ENCODE data around the gene UNC13B. TPM values are rescaled to one million over a fixed set of nuclear protein-coding genes. Genes with fewer than 3 reads are reported as not detected.

Gene UNC13B
- total and polyA plus RNA-seq, 2 of the 13 experiments (the other 11 are each of a cell fraction or from before 2014, with no cell fraction given), result 14.0 to 18.3 TPM

GRCh38 chr9:35423499-35423898 lies 261.7 kb downstream of the UNC13B start (continued):
- TF ChIP-seq MAFK (conservative IDR thresholded peaks at IDR 0.05 in 1 of 2, IDR thresholded peaks at IDR 0.05 in 1 of 2; ENCODE audit: low read length in 2 of 2), result peak in 1 of 2 experiments; percentile 4; a peak in 1 of 4 replicates
- no peak for TF ChIP-seq ELK4 (CRISPR knock-in tag; IDR thresholded peaks at IDR 0.05; ENCODE audit: borderline replicate concordance)
- TF ChIP-seq ZFX (CRISPR knock-in tag; IDR thresholded peaks at IDR 0.05; ENCODE audit: low read depth), result 0 out of 2 replicates have a peak, but pooled peaks have one; percentile 18
- TF ChIP-seq ZKSCAN8 (CRISPR knock-in tag; IDR thresholded peaks at IDR 0.05; ENCODE audit: borderline replicate concordance), result peak; percentile 71; the same call in 1 of the 2 replicates
- TF ChIP-seq ZNF546 (CRISPR knock-in tag; conservative IDR thresholded peaks at IDR 0.05), result no peak
- TF ChIP-seq SRF (IDR thresholded peaks at IDR 0.05; ENCODE audit: low read depth, low read length), result no peak
- TF ChIP-seq ZNF225 (CRISPR knock-in tag; IDR thresholded peaks at IDR 0.05), result no peak
- peak; percentile 40; the same call in 1 of the 2 replicates for TF ChIP-seq ELF3 (CRISPR knock-in tag; IDR thresholded peaks at IDR 0.05)
- peak; percentile 34; the same call in 1 of the 2 replicates for TF ChIP-seq NFE2L2 (IDR thresholded peaks at IDR 0.05; ENCODE audit: low read length)
- TF ChIP-seq MIER3 (CRISPR knock-in tag; IDR thresholded peaks at IDR 0.05; ENCODE audit: borderline replicate concordance), result 0 out of 2 replicates have a peak, but pooled peaks have one; percentile 22
- peak; percentile 65; the same call in 1 of the 2 replicates for TF ChIP-seq JUNB (CRISPR knock-in tag; IDR thresholded peaks at IDR 0.05; ENCODE audit: borderline replicate concordance)
- peak; percentile 38 for TF ChIP-seq ASH2L (IDR thresholded peaks at IDR 0.05; ENCODE audit: insufficient read length, low read depth, low read length)
- TF ChIP-seq IRF2 (CRISPR knock-in tag; IDR thresholded peaks at IDR 0.05), result peak; percentile 43; the same call in 1 of the 2 replicates
- peak; percentile 33 to 36; a peak in 2 of 4 replicates for TF ChIP-seq POLR2A (IDR thresholded peaks at IDR 0.05; ENCODE audit: insufficient read depth in 1 of 2, low read depth in 2 of 2, low read length in 2 of 2)
- TF ChIP-seq ARID2 (CRISPR knock-in tag; IDR thresholded peaks at IDR 0.05; ENCODE audit: borderline replicate concordance), result no peak
- no peak for TF ChIP-seq SNAPC2 (CRISPR knock-in tag; IDR thresholded peaks at IDR 0.05)
- TF ChIP-seq ARHGAP35 (CRISPR knock-in tag; IDR thresholded peaks at IDR 0.05; ENCODE audit: borderline replicate concordance), result no peak
- TF ChIP-seq NCOA2 (CRISPR knock-in tag; IDR thresholded peaks at IDR 0.05), result peak; percentile 80
- TF ChIP-seq GABPB1 (CRISPR knock-in tag; IDR thresholded peaks at IDR 0.05), result no peak
- no peak for TF ChIP-seq SMAD1 (CRISPR knock-in tag; IDR thresholded peaks at IDR 0.05; ENCODE audit: borderline replicate concordance, low read depth)
- 0 out of 2 replicates have a peak, but pooled peaks have one; percentile 16 for TF ChIP-seq ZNF335 (CRISPR knock-in tag; IDR thresholded peaks at IDR 0.05)
- no peak for TF ChIP-seq SOX13 (IDR thresholded peaks at IDR 0.05)
- peak in 1 of 2 experiments; percentile 73; a peak in 2 of 4 replicates for TF ChIP-seq SOX13 (CRISPR knock-in tag; conservative IDR thresholded peaks at IDR 0.05 in 1 of 2, IDR thresholded peaks at IDR 0.05 in 1 of 2)
- TF ChIP-seq MAFF (IDR thresholded peaks at IDR 0.05; ENCODE audit: low read depth, low read length), result peak; percentile 51
- TF ChIP-seq BRD4 (CRISPR knock-in tag; IDR thresholded peaks at IDR 0.05), result peak; percentile 92
- TF ChIP-seq ZNF431 (CRISPR knock-in tag; IDR thresholded peaks at IDR 0.05; ENCODE audit: borderline replicate concordance, low read depth), result no peak
- 0 out of 2 replicates have a peak, but pooled peaks have one; percentile 37 for TF ChIP-seq MLX (CRISPR knock-in tag; IDR thresholded peaks at IDR 0.05)
- peak; percentile 61; the same call in 1 of the 2 replicates for TF ChIP-seq ZNF614 (CRISPR knock-in tag; IDR thresholded peaks at IDR 0.05; ENCODE audit: borderline replicate concordance)
- TF ChIP-seq ZNF382 (CRISPR knock-in tag; IDR thresholded peaks at IDR 0.05; ENCODE audit: borderline replicate concordance), result no peak
- 0 out of 2 replicates have a peak, but pooled peaks have one; percentile 17 for TF ChIP-seq ZSCAN9 (CRISPR knock-in tag; IDR thresholded peaks at IDR 0.05; ENCODE audit: borderline replicate concordance)
- 0 out of 2 replicates have a peak, but pooled peaks have one; percentile 46 for TF ChIP-seq CBX5 (CRISPR knock-in tag; IDR thresholded peaks at IDR 0.05; ENCODE audit: borderline replicate concordance)
- TF ChIP-seq RARA (CRISPR knock-in tag; IDR thresholded peaks at IDR 0.05), result 0 out of 2 replicates have a peak, but pooled peaks have one; percentile 13
- peak; percentile 57; the same call in 1 of the 2 replicates for TF ChIP-seq MIXL1 (CRISPR knock-in tag; IDR thresholded peaks at IDR 0.05)
